T-helper 17 cell (primary cell): ENCODE measurements around the gene MCF2L2. TPM values are rescaled to one million over a fixed set of nuclear protein-coding genes. Genes with fewer than 3 reads are reported as not detected.

Source experiments
- ATAC-seq: fragments of 150-1000 bp; cut with Tn5 transposase; 2 replicates; pipeline ENCODE4 v1.10.0; 2021; ENCODE audit warnings: mild to moderate bottlenecking, moderate library complexity
- DNase-seq, 3 donors: peaks; one replicate each; pipeline versions ENCODE4 v3.0.0 to v3.0.0-alpha.2; 2020 to 2021
- H3K9me3 ChIP-seq: one replicate; pipeline ENCODE4 v1.7.0; 2013; ENCODE audit warnings: low read length, mild to moderate bottlenecking; ENCODE audit not compliant: control insufficient read depth, poor library complexity, severe bottlenecking
- H3K27ac Mint-ChIP-seq: one replicate; pipeline ENCODE4 v1.8.0; 2022; ENCODE audit warnings: mild to moderate bottlenecking, moderate library complexity, mixed read lengths
- H3K27me3 Mint-ChIP-seq: one replicate; pipeline ENCODE4 v1.8.0; 2022; ENCODE audit warnings: mixed read lengths
- H3K36me3 Mint-ChIP-seq: one replicate; pipeline ENCODE4 v1.8.0; 2022; ENCODE audit warnings: low read depth, mixed read lengths
- H3K4me1 Mint-ChIP-seq: one replicate; pipeline ENCODE4 v1.8.0; 2022; ENCODE audit warnings: mild to moderate bottlenecking, mixed read lengths
- H3K4me3 Mint-ChIP-seq: one replicate; pipeline ENCODE4 v1.8.0; 2022; ENCODE audit warnings: mild to moderate bottlenecking, moderate library complexity, mixed read lengths
- total RNA-seq, 4 donors: library from RNA in 2 of 4; stranded (reverse) in 2 of 4; gene quantifications; one replicate each; pipeline ENCODE4 v1.2.3 and lab custom pipeline; 2022 to 2026

MCF2L2 gene
- total RNA-seq, 2 donors from 2014 or later, result 25.7 to 27.2 TPM

DNA sequence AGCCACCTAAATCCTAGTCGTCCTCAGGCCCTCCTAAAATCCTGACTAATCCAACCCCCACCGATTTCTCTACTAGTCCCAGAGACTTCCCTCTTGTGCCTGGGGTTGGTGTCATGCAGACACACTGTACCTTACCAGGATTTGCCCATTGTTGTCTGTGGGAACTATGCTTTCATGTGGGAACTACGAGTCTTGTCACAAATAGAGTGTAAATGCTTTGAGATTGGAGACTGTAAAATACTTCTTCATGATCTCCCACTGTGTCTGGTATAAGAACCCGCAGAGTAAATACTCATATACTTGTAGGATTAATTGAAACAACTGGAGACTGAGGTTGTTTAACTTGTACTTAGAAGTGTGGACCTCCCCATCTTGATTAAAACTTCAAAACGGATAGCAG, 164.2 kb downstream of the MCF2L2 start:
- Mint-ChIP-seq H3K4me1 (no peaks in the 10 kb centered on the region), H3K4me3 (no peak overlapping the region), H3K27me3 (peaks cover 8% of the 10 kb centered on the region), H3K36me3 (peaks cover 10% of the 10 kb centered on the region), H3K27ac (no peak overlapping the region)
- no peak for ATAC-seq
- no peaks in the 10 kb centered on the region for H3K9me3 ChIP-seq
- DNase-seq, result no peak

DNA sequence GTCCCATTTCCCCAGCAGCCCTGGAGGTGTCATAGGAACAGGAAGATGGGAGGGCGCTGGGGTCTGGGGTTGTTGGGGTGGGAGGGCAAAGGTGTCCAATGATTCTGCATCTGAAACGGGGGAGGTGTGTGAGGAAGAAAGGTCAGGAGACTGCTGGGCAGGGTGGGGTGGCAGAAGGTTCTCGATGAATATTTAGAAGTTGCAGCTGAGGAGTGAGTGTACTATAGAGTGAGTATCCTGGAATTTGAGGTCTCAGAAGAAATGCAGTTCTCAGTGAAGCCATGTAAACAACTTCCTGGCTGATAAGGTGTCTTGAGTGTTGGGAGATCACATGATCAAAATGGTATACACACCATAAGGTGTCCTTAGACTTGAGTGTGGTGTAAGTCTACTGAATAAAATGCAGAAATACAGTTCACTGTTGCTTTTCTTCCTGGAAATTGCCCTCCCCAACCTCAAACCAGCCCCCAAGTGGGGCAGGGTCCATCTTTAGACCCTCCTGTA, 165.5 kb downstream of the MCF2L2 start:
- no peak for ATAC-seq
- peaks cover 8% of the 10 kb centered on the region for H3K36me3 Mint-ChIP-seq

GRCh38 chr3:183261151-183261724, 167.2 kb downstream of the MCF2L2 start:
- H3K9me3 ChIP-seq, result no peaks in the 10 kb centered on the region
- Mint-ChIP-seq H3K27ac (no peak overlapping the region), H3K4me3 (no peak overlapping the region), H3K4me1 (no peaks in the 10 kb centered on the region), H3K36me3 (peaks cover 9% of the 10 kb centered on the region), H3K27me3 (peaks cover 16% of the 10 kb centered on the region)
- ATAC-seq, result no peak
- no peak for DNase-seq

More for the DNA sequence above, 165.5 kb downstream of the MCF2L2 start:
- Mint-ChIP-seq H3K4me1 (no peaks in the 10 kb centered on the region), H3K27me3 (peaks cover 10% of the 10 kb centered on the region), H3K27ac (no peak overlapping the region), H3K4me3 (no peak overlapping the region)
- no peaks in the 10 kb centered on the region for H3K9me3 ChIP-seq
- DNase-seq, result no peak

DNA sequence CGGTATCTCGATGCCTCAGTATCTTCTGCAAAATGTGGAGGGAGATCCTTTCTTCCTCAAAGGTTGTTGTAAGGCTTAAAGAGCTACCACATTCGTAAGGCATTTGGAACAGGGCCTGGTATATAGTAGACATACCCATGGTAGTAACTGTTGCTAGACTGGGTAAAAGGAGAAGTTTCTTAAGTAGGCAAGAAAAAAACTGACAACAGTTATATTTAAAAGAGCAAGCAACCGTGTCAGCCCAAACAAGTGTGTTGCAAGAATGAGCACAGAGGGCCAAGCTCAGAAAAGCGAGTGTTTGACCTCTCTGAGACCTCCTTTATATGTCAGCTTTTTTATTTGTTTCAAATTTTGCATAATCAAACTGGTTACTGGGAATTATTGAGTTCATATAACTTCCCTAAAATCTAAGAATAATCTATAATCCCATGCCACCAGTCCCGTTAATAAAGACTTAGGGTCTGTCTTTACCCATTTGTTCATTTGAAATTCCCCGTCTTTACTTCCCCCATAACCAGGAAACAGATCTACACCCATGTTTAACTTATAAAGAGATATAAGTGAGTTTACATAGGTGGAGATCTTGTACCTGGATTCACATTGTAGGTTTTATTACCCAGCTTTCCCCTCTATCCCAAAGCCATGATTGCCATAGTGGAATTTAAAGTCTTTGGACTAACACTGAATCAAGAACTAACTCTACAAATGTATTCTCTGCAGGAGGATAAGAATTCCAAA, 168.1 kb downstream of the MCF2L2 start:
- H3K36me3 Mint-ChIP-seq, result peaks cover 11% of the 10 kb centered on the region

GRCh38 chr3:183259621-183260020, 168.8 kb downstream of the MCF2L2 start:
- H3K27me3 Mint-ChIP-seq, result peaks cover 26% of the 10 kb centered on the region
- peaks cover 12% of the 10 kb centered on the region for H3K36me3 Mint-ChIP-seq
- no peak overlapping the region for H3K4me3 Mint-ChIP-seq
- H3K4me1 Mint-ChIP-seq, result peaks cover 5% of the 10 kb centered on the region
- H3K9me3 ChIP-seq, result no peaks in the 10 kb centered on the region
- ATAC-seq (no peak), DNase-seq (no peak)
- H3K27ac Mint-ChIP-seq, result no peak overlapping the region

More for the DNA sequence above, 168.1 kb downstream of the MCF2L2 start:
- no peak overlapping the region for H3K4me3 Mint-ChIP-seq
- ATAC-seq (peak; percentile 41), DNase-seq (no peak)
- no peak overlapping the region for H3K27ac Mint-ChIP-seq
- H3K9me3 ChIP-seq, result no peaks in the 10 kb centered on the region
- no peaks in the 10 kb centered on the region for H3K4me1 Mint-ChIP-seq
- peaks cover 19% of the 10 kb centered on the region for H3K27me3 Mint-ChIP-seq

DNA sequence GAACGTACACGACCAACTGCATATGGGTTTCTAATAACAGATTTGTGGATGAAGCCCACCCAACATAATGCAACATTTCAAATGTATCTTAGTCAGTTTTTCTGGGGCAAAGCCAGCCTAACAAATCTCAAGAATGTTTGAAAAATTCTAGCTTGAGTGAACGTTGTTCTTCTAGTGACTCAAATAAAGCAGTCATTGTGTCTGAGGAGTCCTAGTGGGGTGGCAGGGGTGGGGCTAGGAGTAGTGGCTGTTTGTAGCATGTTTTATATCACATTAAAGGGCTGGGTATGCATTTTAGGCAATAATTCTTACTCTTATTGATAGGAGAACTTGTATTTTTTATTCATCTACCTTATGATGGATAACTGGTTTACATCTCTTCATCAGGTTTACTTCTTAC, 169.3 kb downstream of the MCF2L2 start:
- no peak overlapping the region for H3K4me3 Mint-ChIP-seq
- H3K9me3 ChIP-seq, result no peaks in the 10 kb centered on the region
- ATAC-seq (no peak), DNase-seq (no peak)
- H3K27ac Mint-ChIP-seq, result no peak overlapping the region
- peaks cover 6% of the 10 kb centered on the region for H3K4me1 Mint-ChIP-seq
- H3K36me3 Mint-ChIP-seq, result peaks cover 12% of the 10 kb centered on the region
- peaks cover 26% of the 10 kb centered on the region for H3K27me3 Mint-ChIP-seq

DNA sequence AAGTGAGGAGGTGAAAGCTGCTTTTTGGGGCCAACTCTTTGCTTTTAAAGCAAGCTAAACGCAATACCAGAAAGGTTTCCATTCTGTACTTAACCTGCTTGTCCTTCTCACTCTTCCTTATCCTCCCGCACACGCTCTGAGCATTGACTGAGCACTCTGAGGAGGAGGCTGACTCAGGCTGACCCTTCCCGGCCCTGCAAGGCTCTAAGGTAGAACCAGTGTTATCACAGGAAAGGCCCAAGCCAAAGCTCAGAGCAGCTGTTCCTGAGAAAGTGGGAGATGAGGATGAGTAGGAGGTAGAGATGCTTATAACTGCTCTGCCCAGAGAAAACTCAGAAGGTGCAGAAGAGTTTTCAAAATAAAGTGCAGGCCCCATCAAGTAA, 173.1 kb downstream of the MCF2L2 start:
- Mint-ChIP-seq H3K27me3 (peaks cover 30% of the 10 kb centered on the region), H3K36me3 (peaks cover 10% of the 10 kb centered on the region), H3K27ac (no peak overlapping the region), H3K4me1 (peaks cover 9% of the 10 kb centered on the region), H3K4me3 (peak overlapping the region; percentile 39)
- ATAC-seq, result no peak
- no peaks in the 10 kb centered on the region for H3K9me3 ChIP-seq
- no peak for DNase-seq

GRCh38 chr3:183254487-183255347, 173.7 kb downstream of the MCF2L2 start:
- ATAC-seq, result peak; percentile 5
- no peak for DNase-seq
- H3K36me3 Mint-ChIP-seq, result peaks cover 8% of the 10 kb centered on the region

GRCh38 chr3:183253528-183254486, 174.6 kb downstream of the MCF2L2 start:
- Mint-ChIP-seq H3K27ac (no peak overlapping the region), H3K36me3 (peaks cover 12% of the 10 kb centered on the region), H3K27me3 (peaks cover 30% of the 10 kb centered on the region), H3K4me1 (peaks cover 14% of the 10 kb centered on the region), H3K4me3 (peak overlapping the region; percentile 85)
- H3K9me3 ChIP-seq, result no peaks in the 10 kb centered on the region
- ATAC-seq (peak; percentile 58), DNase-seq (peak in 1 of 3 donors; percentile 16)

More at GRCh38 chr3:183254487-183255347, 173.7 kb downstream of the MCF2L2 start:
- Mint-ChIP-seq H3K4me1 (peaks cover 9% of the 10 kb centered on the region), H3K27me3 (peaks cover 30% of the 10 kb centered on the region), H3K4me3 (peak overlapping the region; percentile 86), H3K27ac (no peak overlapping the region)
- H3K9me3 ChIP-seq, result no peaks in the 10 kb centered on the region

GRCh38 chr3:183252973-183253527, 175.4 kb downstream of the MCF2L2 start, which contains the start of gene B3GNT5:
Gene B3GNT5 (plus strand): TSS chr3:183253253. CDS start chr3:183269799, 16,546 bp downstream.
- peaks cover 26% of the 10 kb centered on the region for H3K27me3 Mint-ChIP-seq
- peaks cover 14% of the 10 kb centered on the region for H3K4me1 Mint-ChIP-seq
- DNase-seq (peak in 1 of 3 donors; percentile 15), ATAC-seq (peak; percentile 55)
- peak within 1 kb of the TSS; percentile 85 for H3K4me3 Mint-ChIP-seq
- no peaks in the 10 kb centered on the region for H3K9me3 ChIP-seq
- H3K27ac Mint-ChIP-seq, result no peak within 1 kb of the TSS
- peaks cover 10% of the 10 kb centered on the region for H3K36me3 Mint-ChIP-seq

- peaks cover 14% of the 10 kb centered on the region for H3K4me1 Mint-ChIP-seq
- ATAC-seq (no peak), DNase-seq (no peak)
- H3K36me3 Mint-ChIP-seq, result peaks cover 7% of the 10 kb centered on the region
- peak overlapping the region; percentile 71 for H3K4me3 Mint-ChIP-seq
- H3K9me3 ChIP-seq, result no peaks in the 10 kb centered on the region
- peaks cover 20% of the 10 kb centered on the region for H3K27me3 Mint-ChIP-seq
- H3K27ac Mint-ChIP-seq, result no peak overlapping the region
Observed at GRCh38 chr3:183252118-183252782, 176.2 kb downstream of the MCF2L2 start.
